HUES48 (cell line): ENCODE data around the gene ZSWIM2.

Experiments
- H3K27ac ChIP-seq: one replicate; pipeline ENCODE4 v1.7.0; 2013; ENCODE audit warnings: low read depth, low read length, inconsistent platforms
- H3K27me3 ChIP-seq: 2 replicates; pipeline ENCODE4 v1.6.1; 2013; ENCODE audit warnings: mild to moderate bottlenecking, low read length; ENCODE audit not compliant: control insufficient read depth, insufficient read depth
- H3K36me3 ChIP-seq: 2 replicates; pipeline ENCODE4 v1.6.1; 2013; ENCODE audit warnings: low read length; ENCODE audit not compliant: control insufficient read depth, insufficient read depth
- H3K4me1 ChIP-seq: 2 replicates; pipeline ENCODE4 v1.6.1; 2013; ENCODE audit warnings: mild to moderate bottlenecking, low read length; ENCODE audit not compliant: control insufficient read depth, insufficient read depth
- H3K4me3 ChIP-seq: 2 replicates; pipeline ENCODE4 v1.5.1; 2013; ENCODE audit warnings: mild to moderate bottlenecking, low read depth, low read length
- H3K9ac ChIP-seq: 2 replicates; pipeline ENCODE4 v1.6.1; 2013; ENCODE audit warnings: mild to moderate bottlenecking, low read depth, low read length, moderate library complexity
- H3K9me3 ChIP-seq: 2 replicates; pipeline ENCODE4 v1.6.1; 2013; ENCODE audit warnings: low read length; ENCODE audit not compliant: control insufficient read depth, insufficient read depth

Gene ZSWIM2

DNA sequence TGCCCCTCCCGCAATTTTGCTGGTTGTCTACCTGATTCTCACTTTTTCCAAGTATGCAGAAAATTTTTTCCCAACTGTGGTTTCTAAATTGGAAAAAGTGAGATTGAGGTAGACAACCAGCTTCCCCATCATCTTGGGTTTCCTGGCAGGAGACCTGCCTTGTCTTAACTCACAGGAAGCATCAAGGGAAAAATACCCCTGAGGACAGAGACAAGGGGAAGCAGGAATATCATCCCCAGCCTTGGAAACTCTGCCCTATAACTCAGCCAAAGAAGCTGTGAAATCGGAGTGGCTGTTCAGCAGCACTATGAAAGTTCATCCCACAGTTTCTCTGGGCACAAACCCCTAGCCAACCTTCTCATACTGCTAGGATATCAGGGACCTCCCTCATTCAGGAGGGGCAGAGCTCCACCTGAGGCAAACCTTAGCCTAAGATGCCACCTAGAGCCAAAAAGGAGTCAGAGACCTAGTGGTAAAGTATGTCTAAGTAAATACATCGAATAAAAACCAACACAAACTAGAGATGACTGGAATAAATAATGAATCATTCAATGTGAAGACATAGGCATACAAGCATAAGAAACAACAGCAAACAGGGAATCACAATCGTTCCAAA lies 68.2 kb downstream of the ZSWIM2 start:
- Histone ChIP-seq H3K9me3 (no peaks in the 10 kb centered on the region), H3K27ac (no peak overlapping the region), H3K27me3 (no peaks in the 10 kb centered on the region), H3K36me3 (no peaks in the 10 kb centered on the region), H3K4me3 (no peak overlapping the region), H3K9ac (no peak overlapping the region), H3K4me1 (0 out of 2 replicates have a peak, but pooled peaks cover 2% of the 10 kb centered on the region)
